Uterus (tissue), 4 donors: ENCODE measurements around the gene IGSF3. TPM values are rescaled to one million over a fixed set of nuclear protein-coding genes. Genes with fewer than 3 reads are reported as not detected.

ENCODE experiments used
- DNase-seq, 2 donors: peaks; one replicate each; pipeline ENCODE4 v3.0.0-alpha.2; 2019 to 2020
- H3K27ac ChIP-seq, 2 donors: fragments of 200-600 bp; sonication (generic); 1 replicate in 1 of 2; 2 replicates in 1 of 2; pipeline ENCODE4 v1.5.1; 2016 to 2018
- H3K27me3 ChIP-seq, 2 donors: fragments of 200-600 bp; sonication (generic); one replicate each; pipeline ENCODE4 v1.5.1; 2018 to 2019; ENCODE audit warnings: control low read depth in 1 of 2
- H3K36me3 ChIP-seq, 2 donors: fragments of 200-600 bp; sonication (generic); one replicate each; pipeline ENCODE4 v1.5.1; 2019; ENCODE audit warnings: control low read depth in 1 of 2
- H3K4me1 ChIP-seq, 2 donors: fragments of 200-600 bp; sonication (generic); one replicate each; pipeline ENCODE4 v1.5.1; 2018 to 2019; ENCODE audit warnings: control low read depth in 1 of 2
- H3K4me3 ChIP-seq, 2 donors: fragments of 200-600 bp; sonication (generic); 1 replicate in 1 of 2; 2 replicates in 1 of 2; pipeline ENCODE4 v1.5.1; 2018 to 2019; ENCODE audit warnings: mild to moderate bottlenecking in 1 of 2
- H3K9me3 ChIP-seq, 2 donors: fragments of 200-600 bp; sonication (generic); one replicate each; pipeline ENCODE4 v1.5.1; 2019; ENCODE audit warnings: control low read depth in 1 of 2
- CTCF ChIP-seq, 4 experiments: fragments of 200-600 bp in 2 of 4; fragments of 450-650 bp in 2 of 4; sonication (generic) in 2 of 4; IDR thresholded peaks; one replicate each; pipeline ENCODE4 v1.5.1; 2016 to 2019; ENCODE audit warnings: antibody characterized with exemption in 4 of 4, mild to moderate bottlenecking in 2 of 4, moderate library complexity in 1 of 4
- POLR2A ChIP-seq, 2 donors: fragments of 450-650 bp; IDR thresholded peaks; one replicate each; pipeline ENCODE4 v1.6.1; 2016; ENCODE audit warnings: antibody characterized with exemption in 2 of 2, mild to moderate bottlenecking in 1 of 2, moderate library complexity in 1 of 2
- intact Hi-C: fragments of 100-400 bp; cut with DNase I; formaldehyde crosslinking; loops from one replicate; pipeline ENCODE4 v1.15.1; 2023; ENCODE audit warnings: low total_unique reads
- total RNA-seq, 4 donors: library from RNA; depleted of rRNA in 3 of 4; stranded (reverse); fragments of >200 nt in 3 of 4; gene quantifications; one replicate each; pipeline versions ENCODE4 v1.1.0 to v1.2.4, GENCODE V29; 2014 to 2023
- donor health status: DM: yes; HTN: yes; CAD: no.

The IGSF3 gene
- total RNA-seq, 4 donors from 2014 or later = 3.8 to 35.6 (median 8.4) TPM

GRCh38 chr1:116544588-116545358 lies 122.8 kb downstream of the IGSF3 start:
- Histone ChIP-seq H3K9me3 (no peaks in the 10 kb centered on the region), H3K4me1 (no peaks in the 10 kb centered on the region), H3K36me3 (no peaks in the 10 kb centered on the region), H3K27ac (no peak overlapping the region), H3K27me3 (no peaks in the 10 kb centered on the region), H3K4me3 (no peak overlapping the region)
- intact Hi-C loops = no loop called here
- DNase-seq = no peak
- no peak for TF ChIP-seq POLR2A (IDR thresholded peaks at IDR 0.05)
- TF ChIP-seq CTCF (IDR thresholded peaks at IDR 0.05) = no peak

DNA sequence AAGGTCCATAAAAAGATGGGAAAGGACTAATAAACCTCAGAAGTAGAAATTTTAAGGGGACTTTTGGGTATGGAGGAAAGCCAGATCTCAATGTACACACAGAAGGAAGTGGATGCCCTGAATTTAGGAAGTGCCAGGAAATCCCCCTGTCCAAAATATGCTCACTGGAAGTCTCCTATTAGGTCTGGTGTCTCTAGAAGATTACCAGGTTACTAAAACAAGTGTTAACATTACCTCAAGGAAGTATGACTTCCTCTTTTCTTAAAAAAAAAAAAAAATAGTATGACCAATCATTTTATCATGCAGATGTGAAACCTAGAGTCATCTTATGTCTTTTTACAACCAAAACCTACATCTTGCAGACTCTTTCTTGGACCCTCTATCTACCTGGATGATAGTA lies 127.4 kb downstream of the IGSF3 start:
- no peak for TF ChIP-seq CTCF (IDR thresholded peaks at IDR 0.05)
- no peak for TF ChIP-seq POLR2A (IDR thresholded peaks at IDR 0.05)
- Histone ChIP-seq H3K4me1 (no peaks in the 10 kb centered on the region), H3K36me3 (no peaks in the 10 kb centered on the region), H3K27me3 (no peaks in the 10 kb centered on the region), H3K27ac (no peak overlapping the region), H3K4me3 (no peak overlapping the region), H3K9me3 (no peaks in the 10 kb centered on the region)
- no peak for DNase-seq
- intact Hi-C loops = no loop called here

- Histone ChIP-seq H3K9me3 (no peaks in the 10 kb centered on the region), H3K36me3 (no peaks in the 10 kb centered on the region), H3K4me3 (no peak overlapping the region), H3K4me1 (no peaks in the 10 kb centered on the region), H3K27me3 (no peaks in the 10 kb centered on the region), H3K27ac (no peak overlapping the region)
- intact Hi-C loops = no loop called here
- TF ChIP-seq POLR2A (IDR thresholded peaks at IDR 0.05) (no peak), CTCF (IDR thresholded peaks at IDR 0.05) (no peak)
- DNase-seq = no peak
Observed at GRCh38 chr1:116538544-116538943, 129.0 kb downstream of the IGSF3 start.

GRCh38 chr1:116537898-116538297 lies 129.6 kb downstream of the IGSF3 start:
- TF ChIP-seq CTCF (IDR thresholded peaks at IDR 0.05) (no peak), POLR2A (IDR thresholded peaks at IDR 0.05) (no peak)
- H3K36me3 ChIP-seq = no peaks in the 10 kb centered on the region
- intact Hi-C loops = no loop called here

GRCh38 chr1:116537040-116537831 lies 130.3 kb downstream of the IGSF3 start:
- intact Hi-C loops = no loop called here

More at GRCh38 chr1:116537898-116538297, 129.6 kb downstream of the IGSF3 start:
- no peak overlapping the region for H3K4me3 ChIP-seq
- no peaks in the 10 kb centered on the region for H3K4me1 ChIP-seq
- no peak overlapping the region for H3K27ac ChIP-seq
- H3K27me3 ChIP-seq = no peaks in the 10 kb centered on the region
- no peaks in the 10 kb centered on the region for H3K9me3 ChIP-seq
- no peak for DNase-seq

More at GRCh38 chr1:116537040-116537831, 130.3 kb downstream of the IGSF3 start:
- Histone ChIP-seq H3K9me3 (no peaks in the 10 kb centered on the region), H3K4me1 (no peaks in the 10 kb centered on the region), H3K27ac (no peak overlapping the region), H3K27me3 (no peaks in the 10 kb centered on the region), H3K4me3 (no peak overlapping the region), H3K36me3 (no peaks in the 10 kb centered on the region)
- TF ChIP-seq CTCF (IDR thresholded peaks at IDR 0.05) (no peak), POLR2A (IDR thresholded peaks at IDR 0.05) (no peak)
- DNase-seq = no peak
